Neutrophil (primary cell): ENCODE measurements around the gene PHACTR4.
"Not testable (repeated sequence)": the region's sequence is repeated elsewhere in the genome, so short reads cannot be mapped to it uniquely, and the experiment has no call there.

Source experiments
- H3K27ac ChIP-seq: fragments of 200-600 bp; sonication (generic); 2 replicates; pipeline ENCODE4 v1.5.1; 2016; ENCODE audit warnings: mild to moderate bottlenecking, moderate library complexity
- H3K27me3 ChIP-seq: fragments of 200-600 bp; sonication (generic); 2 replicates; pipeline ENCODE4 v1.6.0; 2016; ENCODE audit warnings: mild to moderate bottlenecking
- H3K36me3 ChIP-seq: fragments of 200-600 bp; sonication (generic); 2 replicates; pipeline ENCODE4 v1.5.1; 2017
- H3K4me1 ChIP-seq, 2 experiments: fragments of 200-600 bp in 1 of 2; sonication (generic) in 1 of 2; 1 replicate in 1 of 2; 2 replicates in 1 of 2; pipeline versions ENCODE4 v1.5.1 to v1.6.1; 2013 to 2016; ENCODE audit warnings: low read depth in 1 of 2, low read length in 1 of 2, mild to moderate bottlenecking in 1 of 2, moderate library complexity in 1 of 2; ENCODE audit not compliant: control insufficient read depth in 1 of 2, insufficient read depth in 1 of 2
- H3K4me3 ChIP-seq, 2 experiments: fragments of 200-600 bp in 1 of 2; sonication (generic) in 1 of 2; 1 replicate in 1 of 2; 2 replicates in 1 of 2; pipeline ENCODE4 v1.5.1; 2013 to 2016; ENCODE audit warnings: low read depth in 1 of 2, low read length in 1 of 2, mild to moderate bottlenecking in 1 of 2, moderate library complexity in 1 of 2
- H3K9me3 ChIP-seq: fragments of 200-600 bp; sonication (generic); 2 replicates; pipeline ENCODE4 v1.5.1; 2016
- TF ChIP-seq, protein P1 (sequence below): fragments of 200-600 bp; sonication (generic); IDR thresholded peaks from 2 replicates; pipeline ENCODE4 v1.5.1; 2016; ENCODE audit warnings: antibody characterized with exemption

The PHACTR4 gene

DNA sequence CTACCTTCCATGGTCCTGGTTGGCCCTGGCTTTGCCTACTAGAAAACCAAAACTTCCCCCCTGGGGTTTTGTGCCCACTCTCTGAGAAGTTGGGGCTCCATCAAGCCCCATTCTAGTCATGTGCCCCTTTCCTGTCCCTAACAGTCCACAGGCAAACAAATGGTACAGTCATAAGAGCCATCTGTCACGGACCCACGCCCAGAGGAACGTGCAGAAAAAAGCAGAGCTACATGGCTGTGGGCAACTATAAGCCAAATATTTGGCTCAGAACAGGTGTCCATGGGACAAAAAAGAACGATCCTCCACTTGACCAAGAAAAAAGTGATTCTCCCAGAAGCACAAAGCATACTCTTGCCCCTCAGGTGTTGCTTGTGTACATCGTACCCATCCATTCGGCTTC is 168.7 kb downstream of the PHACTR4 start:
- Histone ChIP-seq H3K4me3 (no peak overlapping the region), H3K4me1 (peaks cover 0 to 3% of the 10 kb centered on the region in 2 experiments), H3K27ac (no peak overlapping the region), H3K27me3 (no peaks in the 10 kb centered on the region), H3K9me3 (no peaks in the 10 kb centered on the region), H3K36me3 (peaks cover 40% of the 10 kb centered on the region)
- TF ChIP-seq, protein P1, sequence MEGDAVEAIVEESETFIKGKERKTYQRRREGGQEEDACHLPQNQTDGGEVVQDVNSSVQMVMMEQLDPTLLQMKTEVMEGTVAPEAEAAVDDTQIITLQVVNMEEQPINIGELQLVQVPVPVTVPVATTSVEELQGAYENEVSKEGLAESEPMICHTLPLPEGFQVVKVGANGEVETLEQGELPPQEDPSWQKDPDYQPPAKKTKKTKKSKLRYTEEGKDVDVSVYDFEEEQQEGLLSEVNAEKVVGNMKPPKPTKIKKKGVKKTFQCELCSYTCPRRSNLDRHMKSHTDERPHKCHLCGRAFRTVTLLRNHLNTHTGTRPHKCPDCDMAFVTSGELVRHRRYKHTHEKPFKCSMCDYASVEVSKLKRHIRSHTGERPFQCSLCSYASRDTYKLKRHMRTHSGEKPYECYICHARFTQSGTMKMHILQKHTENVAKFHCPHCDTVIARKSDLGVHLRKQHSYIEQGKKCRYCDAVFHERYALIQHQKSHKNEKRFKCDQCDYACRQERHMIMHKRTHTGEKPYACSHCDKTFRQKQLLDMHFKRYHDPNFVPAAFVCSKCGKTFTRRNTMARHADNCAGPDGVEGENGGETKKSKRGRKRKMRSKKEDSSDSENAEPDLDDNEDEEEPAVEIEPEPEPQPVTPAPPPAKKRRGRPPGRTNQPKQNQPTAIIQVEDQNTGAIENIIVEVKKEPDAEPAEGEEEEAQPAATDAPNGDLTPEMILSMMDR, result no peak

- Histone ChIP-seq H3K4me1 (no peaks in the 10 kb centered on the region), H3K27me3 (no peaks in the 10 kb centered on the region), H3K4me3 (no peak overlapping the region), H3K27ac (no peak overlapping the region), H3K9me3 (no peaks in the 10 kb centered on the region), H3K36me3 (peaks cover 28% of the 10 kb centered on the region)
- TF ChIP-seq, protein P1, result no peak
Measured at GRCh38 chr1:28540651-28541050, 171.1 kb downstream of the PHACTR4 start.

GRCh38 chr1:28541414-28542015 is 172.0 kb downstream of the PHACTR4 start:
- not testable (repeated sequence) for H3K4me1 ChIP-seq, H3K9me3 ChIP-seq, H3K27me3 ChIP-seq, H3K27ac ChIP-seq, H3K4me3 ChIP-seq
- peaks cover 19% of the 10 kb centered on the region for H3K36me3 ChIP-seq

GRCh38 chr1:28545246-28545628 is 175.7 kb downstream of the PHACTR4 start:
- TF ChIP-seq, protein P1, result no peak
- Histone ChIP-seq H3K27ac (no peak overlapping the region), H3K27me3 (no peaks in the 10 kb centered on the region)

DNA sequence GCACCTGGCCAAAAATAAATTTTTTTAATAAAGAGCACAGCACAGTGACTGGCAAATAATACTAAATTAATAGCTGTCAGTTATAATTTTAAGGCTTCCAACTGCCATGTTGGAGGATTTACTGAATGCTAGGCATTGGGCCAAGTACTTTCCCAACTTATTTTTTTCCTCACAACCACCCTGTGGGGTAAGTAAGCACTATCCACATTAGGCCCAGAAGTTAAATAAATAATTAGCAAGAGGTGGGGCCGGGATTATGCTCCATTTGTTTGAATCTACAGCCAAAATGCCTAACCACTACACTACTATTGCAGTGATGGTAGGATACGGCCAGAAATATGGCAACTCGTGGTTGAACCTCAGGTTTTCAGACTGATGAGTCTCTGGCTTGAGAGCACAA is 178.8 kb downstream of the PHACTR4 start:
- Histone ChIP-seq H3K27ac (no peak overlapping the region), H3K4me3 (no peak overlapping the region), H3K9me3 (no peaks in the 10 kb centered on the region), H3K27me3 (no peaks in the 10 kb centered on the region), H3K36me3 (no peaks in the 10 kb centered on the region), H3K4me1 (peaks cover 9 to 10% of the 10 kb centered on the region in 2 experiments)
- TF ChIP-seq, protein P1, result no peak

More at GRCh38 chr1:28545246-28545628, 175.7 kb downstream of the PHACTR4 start:
- Histone ChIP-seq H3K9me3 (no peaks in the 10 kb centered on the region), H3K36me3 (no peaks in the 10 kb centered on the region), H3K4me1 (no peaks in the 10 kb centered on the region), H3K4me3 (no peak overlapping the region)
